Ovary (tissue), 3 donors: Measurements from ENCODE around the gene CHPF.

ENCODE experiments used
- CTCF ChIP-seq, 3 donors: fragments of 450-650 bp in 2 of 3; fragments of 200-600 bp in 1 of 3; IDR thresholded peaks; one replicate each; pipeline versions ENCODE4 v1.5.1 to v1.8.0; 2016 to 2022; ENCODE audit warnings: antibody characterized with exemption in 3 of 3, mild to moderate bottlenecking in 1 of 3
- EP300 ChIP-seq: sonication (generic); formaldehyde crosslinking; IDR thresholded peaks from one replicate; pipeline ENCODE4 v1.6.1; 2017; ENCODE audit warnings: antibody characterized with exemption
- donor health status: DM: no; HTN: no; CAD: no.

GRCh38 chr2:219560037-219560892 is 16.7 kb upstream of the CHPF start:
- TF ChIP-seq CTCF (IDR thresholded peaks at IDR 0.05) (peak; percentile 25 to 49 (median 32)), EP300 (no peak)
